HL-60 (cell line): ENCODE results near the gene GPR150.

Source experiments
- DNase-seq, 2 experiments: peaks; one replicate each; pipeline ENCODE4 v3.0.0-alpha.2; 2010 to 2020; ENCODE audit warnings: low read depth in 1 of 2, low spot score in 1 of 2
- H3K27ac ChIP-seq: fragments of 250-450 bp; sonication (Bioruptor Pico); replicated peaks from 2 replicates; pipeline ENCODE4 v1.5.1; 2020; ENCODE audit warnings: mild to moderate bottlenecking, moderate library complexity
- H3K27me3 ChIP-seq: fragments of 250-450 bp; sonication (Bioruptor Pico); 2 replicates; pipeline ENCODE4 v1.5.1; 2021; ENCODE audit warnings: mild to moderate bottlenecking, moderate library complexity; ENCODE audit not compliant: insufficient read depth, poor library complexity, severe bottlenecking
- H3K4me3 ChIP-seq: replicated peaks from 2 replicates; pipeline ENCODE4 v1.5.1; 2011; ENCODE audit warnings: mild to moderate bottlenecking, control low read depth, low read length; ENCODE audit not compliant: insufficient read depth
- CTCF ChIP-seq: IDR thresholded peaks from one replicate; pipeline ENCODE4 v1.5.1; 2011; ENCODE audit warnings: low read length, control low read depth, inconsistent platforms; ENCODE audit not compliant: insufficient read depth
- GABPA ChIP-seq: IDR thresholded peaks from 2 replicates; pipeline ENCODE4 v1.6.1; 2012; ENCODE audit warnings: low read depth
- POLR2AphosphoS5 ChIP-seq: IDR thresholded peaks from 2 replicates; pipeline ENCODE4 v1.6.1; 2012; ENCODE audit warnings: low read depth
- REST ChIP-seq: IDR thresholded peaks from 2 replicates; pipeline ENCODE4 v1.6.1; 2012; ENCODE audit warnings: low read depth; ENCODE audit not compliant: insufficient replicate concordance
- SPI1 ChIP-seq: IDR thresholded peaks from 2 replicates; pipeline ENCODE4 v1.6.1; 2012; ENCODE audit warnings: low read depth, mild to moderate bottlenecking, borderline replicate concordance

The GPR150 gene

GRCh38 chr5:95599252-95599651 lies 20.6 kb upstream of the GPR150 start:
- no peak for TF ChIP-seq GABPA
- no peak for TF ChIP-seq POLR2AphosphoS5
- no peak for TF ChIP-seq CTCF
- no peak for TF ChIP-seq REST
- no peak for TF ChIP-seq SPI1
- DNase-seq, result no peak
- Histone ChIP-seq H3K27me3 (no peaks in the 10 kb centered on the region), H3K27ac (no peak overlapping the region), H3K4me3 (no peak overlapping the region)

GRCh38 chr5:95600557-95600956 lies 19.3 kb upstream of the GPR150 start:
- Histone ChIP-seq H3K27me3 (no peaks in the 10 kb centered on the region), H3K4me3 (no peak overlapping the region), H3K27ac (no peak overlapping the region)
- no peak for TF ChIP-seq SPI1
- TF ChIP-seq POLR2AphosphoS5, result no peak
- no peak for TF ChIP-seq CTCF
- TF ChIP-seq GABPA, result no peak
- no peak for TF ChIP-seq REST
- DNase-seq, result no peak

GRCh38 chr5:95605786-95606185 lies 14.1 kb upstream of the GPR150 start:
- no peaks in the 10 kb centered on the region for H3K27me3 ChIP-seq
- no peak overlapping the region for H3K27ac ChIP-seq
- H3K4me3 ChIP-seq, result no peak overlapping the region
- DNase-seq, result no peak
- TF ChIP-seq GABPA, result no peak

- Histone ChIP-seq H3K4me3 (no peak overlapping the region), H3K27ac (no peak overlapping the region), H3K27me3 (no peaks in the 10 kb centered on the region)
- DNase-seq, result no peak
- TF ChIP-seq CTCF (no peak), POLR2AphosphoS5 (no peak), GABPA (no peak), SPI1 (no peak), REST (no peak)
These were observed 13.5 kb upstream of the GPR150 start for GRCh38 chr5:95606419-95606818.
